Keratinocyte (primary cell): ENCODE data around the gene CNTROB.
"Not testable (repeated sequence)": the region's sequence is repeated elsewhere in the genome, so short reads cannot be mapped to it uniquely, and the experiment has no call there.

Source experiments
- CTCF ChIP-seq, 3 experiments: IDR thresholded peaks in 1 of 3; conservative IDR thresholded peaks in 1 of 3; optimal IDR thresholded peaks in 1 of 3; 2 replicates in 2 of 3; 3 replicates in 1 of 3; pipeline versions ENCODE3 to v1.5.1; 2011; ENCODE audit warnings: low read length in 3 of 3, mild to moderate bottlenecking in 3 of 3, moderate library complexity in 2 of 3, control low read depth in 1 of 3, inconsistent platforms in 1 of 3; ENCODE audit not compliant: insufficient read depth in 2 of 3; ENCODE audit errors: extremely low read depth in 1 of 3
- EZH2 ChIP-seq: IDR thresholded peaks from one replicate; pipeline ENCODE4 v1.6.1; 2012; ENCODE audit warnings: inconsistent platforms, mild to moderate bottlenecking, low read length, moderate library complexity

GRCh38 chr17:7953266-7953665 lies 21.3 kb downstream of the CNTROB start:
- not testable (repeated sequence) for TF ChIP-seq CTCF (optimal IDR thresholded peaks at IDR 0.05 in 1 of 3, IDR thresholded peaks at IDR 0.05 in 1 of 3, conservative IDR thresholded peaks at IDR 0.05 in 1 of 3; ENCODE audit: extremely low read depth in 1 of 3, insufficient read depth in 2 of 3, low read length in 3 of 3); EZH2
